ENCODE results near the gene THEMIS. TPM values are rescaled to one million over a fixed set of nuclear protein-coding genes. Genes with fewer than 3 reads are reported as not detected.
"Not testable (repeated sequence)": the region's sequence is repeated elsewhere in the genome, so short reads cannot be mapped to it uniquely, and the experiment has no call there.

THEMIS gene
- total RNA-seq, 1 experiment from 2014 or later = not detected

- H3K36me3 ChIP-seq (ENCODE audit: insufficient read depth, low read length) = no peaks in the 10 kb centered on the region
- H3K79me2 ChIP-seq (ENCODE audit: low read length) = no peaks in the 10 kb centered on the region
- no peak overlapping the region for H2AFZ ChIP-seq (ENCODE audit: low read length)
- H3K9ac ChIP-seq (ENCODE audit: low read length) = no peak overlapping the region
- no peaks in the 10 kb centered on the region for H3K9me2 ChIP-seq (replicated peaks; ENCODE audit: insufficient read depth, low read length)
- H3K27me3 ChIP-seq (ENCODE audit: low read length) = no peaks in the 10 kb centered on the region
- H4K20me1 ChIP-seq (ENCODE audit: insufficient read depth, low read depth, low read length) = no peaks in the 10 kb centered on the region
- no peak for DNase-seq
- H3K9me3 ChIP-seq (ENCODE audit: low read length) = peaks cover 30% of the 10 kb centered on the region
- no peaks in the 10 kb centered on the region for H3K4me1 ChIP-seq (ENCODE audit: low read length)
- H3K4me3 ChIP-seq (ENCODE audit: low read length) = no peak overlapping the region
- H3K4me2 ChIP-seq (ENCODE audit: low read depth, low read length, poor library complexity, severe bottlenecking) = no peak overlapping the region
- H3K27ac ChIP-seq (ENCODE audit: low read length) = no peak overlapping the region
These were observed 3.3 kb upstream of the THEMIS start for GRCh38 chr6:127904160-127904559.

GRCh38 chr6:127902933-127903332 lies 2.1 kb upstream of the THEMIS start:
- DNase-seq = no peak
- Histone ChIP-seq H3K9ac (ENCODE audit: low read length) (no peak overlapping the region), H3K27ac (ENCODE audit: low read length) (no peak overlapping the region), H3K36me3 (ENCODE audit: insufficient read depth, low read length) (no peaks in the 10 kb centered on the region), H3K9me3 (ENCODE audit: low read length) (peaks cover 30% of the 10 kb centered on the region), H3K9me2 (replicated peaks; ENCODE audit: insufficient read depth, low read length) (no peaks in the 10 kb centered on the region), H2AFZ (ENCODE audit: low read length) (no peak overlapping the region), H3K79me2 (ENCODE audit: low read length) (no peaks in the 10 kb centered on the region), H3K4me2 (ENCODE audit: low read depth, low read length, poor library complexity, severe bottlenecking) (no peak overlapping the region), H3K4me1 (ENCODE audit: low read length) (no peaks in the 10 kb centered on the region), H3K4me3 (ENCODE audit: low read length) (no peak overlapping the region), H3K27me3 (ENCODE audit: low read length) (no peaks in the 10 kb centered on the region), H4K20me1 (ENCODE audit: insufficient read depth, low read depth, low read length) (no peaks in the 10 kb centered on the region)

GRCh38 chr6:127897484-127897883 lies 3.4 kb downstream of the THEMIS start:
- Histone ChIP-seq H3K9me2 (replicated peaks; ENCODE audit: insufficient read depth, low read length) (no peaks in the 10 kb centered on the region), H3K4me3 (ENCODE audit: low read length) (no peak overlapping the region), H2AFZ (ENCODE audit: low read length) (no peak overlapping the region), H3K4me1 (ENCODE audit: low read length) (no peaks in the 10 kb centered on the region), H3K27me3 (ENCODE audit: low read length) (no peaks in the 10 kb centered on the region), H3K79me2 (ENCODE audit: low read length) (no peaks in the 10 kb centered on the region), H3K9me3 (ENCODE audit: low read length) (peaks cover 29% of the 10 kb centered on the region), H3K4me2 (ENCODE audit: low read depth, low read length, poor library complexity, severe bottlenecking) (no peak overlapping the region), H3K36me3 (ENCODE audit: insufficient read depth, low read length) (no peaks in the 10 kb centered on the region), H3K27ac (ENCODE audit: low read length) (no peak overlapping the region), H3K9ac (ENCODE audit: low read length) (no peak overlapping the region), H4K20me1 (ENCODE audit: insufficient read depth, low read depth, low read length) (no peaks in the 10 kb centered on the region)
- DNase-seq = no peak

- no peaks in the 10 kb centered on the region for H3K4me1 ChIP-seq (ENCODE audit: low read length)
- H4K20me1 ChIP-seq (ENCODE audit: insufficient read depth, low read depth, low read length) = no peaks in the 10 kb centered on the region
- DNase-seq = no peak
- H3K79me2 ChIP-seq (ENCODE audit: low read length) = no peaks in the 10 kb centered on the region
- H3K27me3 ChIP-seq (ENCODE audit: low read length) = no peaks in the 10 kb centered on the region
- no peak overlapping the region for H3K9ac ChIP-seq (ENCODE audit: low read length)
- no peak overlapping the region for H2AFZ ChIP-seq (ENCODE audit: low read length)
- peaks cover 26% of the 10 kb centered on the region for H3K9me3 ChIP-seq (ENCODE audit: low read length)
- H3K4me2 ChIP-seq (ENCODE audit: low read depth, low read length, poor library complexity, severe bottlenecking) = no peak overlapping the region
- H3K27ac ChIP-seq (ENCODE audit: low read length) = no peak overlapping the region
- H3K9me2 ChIP-seq (replicated peaks; ENCODE audit: insufficient read depth, low read length) = no peaks in the 10 kb centered on the region
- no peak overlapping the region for H3K4me3 ChIP-seq (ENCODE audit: low read length)
- no peaks in the 10 kb centered on the region for H3K36me3 ChIP-seq (ENCODE audit: insufficient read depth, low read length)
These were observed 6.8 kb downstream of the THEMIS start for GRCh38 chr6:127894051-127894450.

- Histone ChIP-seq H3K36me3 (ENCODE audit: insufficient read depth, low read length) (no peaks in the 10 kb centered on the region), H3K4me1 (ENCODE audit: low read length) (no peaks in the 10 kb centered on the region), H4K20me1 (ENCODE audit: insufficient read depth, low read depth, low read length) (no peaks in the 10 kb centered on the region), H2AFZ (ENCODE audit: low read length) (no peak overlapping the region), H3K4me3 (ENCODE audit: low read length) (no peak overlapping the region), H3K9me3 (ENCODE audit: low read length) (peaks cover 28% of the 10 kb centered on the region), H3K79me2 (ENCODE audit: low read length) (no peaks in the 10 kb centered on the region), H3K9me2 (replicated peaks; ENCODE audit: insufficient read depth, low read length) (no peaks in the 10 kb centered on the region), H3K9ac (ENCODE audit: low read length) (no peak overlapping the region), H3K27me3 (ENCODE audit: low read length) (no peaks in the 10 kb centered on the region), H3K4me2 (ENCODE audit: low read depth, low read length, poor library complexity, severe bottlenecking) (no peak overlapping the region), H3K27ac (ENCODE audit: low read length) (no peak overlapping the region)
- no peak for DNase-seq
These were observed 7.3 kb downstream of the THEMIS start for GRCh38 chr6:127893541-127893940.

- H3K4me3 ChIP-seq (ENCODE audit: low read length) = no peak overlapping the region
- H3K9me2 ChIP-seq (replicated peaks; ENCODE audit: insufficient read depth, low read length) = no peaks in the 10 kb centered on the region
- H3K27ac ChIP-seq (ENCODE audit: low read length) = no peak overlapping the region
- H3K79me2 ChIP-seq (ENCODE audit: low read length) = no peaks in the 10 kb centered on the region
- H3K9ac ChIP-seq (ENCODE audit: low read length) = no peak overlapping the region
- no peaks in the 10 kb centered on the region for H3K27me3 ChIP-seq (ENCODE audit: low read length)
- DNase-seq = no peak
- H3K4me2 ChIP-seq (ENCODE audit: low read depth, low read length, poor library complexity, severe bottlenecking) = no peak overlapping the region
- no peaks in the 10 kb centered on the region for H3K36me3 ChIP-seq (ENCODE audit: insufficient read depth, low read length)
- no peak overlapping the region for H2AFZ ChIP-seq (ENCODE audit: low read length)
- no peaks in the 10 kb centered on the region for H3K4me1 ChIP-seq (ENCODE audit: low read length)
- peaks cover 23% of the 10 kb centered on the region for H3K9me3 ChIP-seq (ENCODE audit: low read length)
- no peaks in the 10 kb centered on the region for H4K20me1 ChIP-seq (ENCODE audit: insufficient read depth, low read depth, low read length)
These were observed 9.0 kb downstream of the THEMIS start for GRCh38 chr6:127891731-127892326.

GRCh38 chr6:127886603-127887002 lies 14.3 kb downstream of the THEMIS start:
- Histone ChIP-seq H3K79me2 (ENCODE audit: low read length) (no peaks in the 10 kb centered on the region), H3K27me3 (ENCODE audit: low read length) (no peaks in the 10 kb centered on the region), H3K9ac (ENCODE audit: low read length) (no peak overlapping the region), H3K4me2 (ENCODE audit: low read depth, low read length, poor library complexity, severe bottlenecking) (no peak overlapping the region), H4K20me1 (ENCODE audit: insufficient read depth, low read depth, low read length) (no peaks in the 10 kb centered on the region), H3K9me3 (ENCODE audit: low read length) (peaks cover 15% of the 10 kb centered on the region), H2AFZ (ENCODE audit: low read length) (no peak overlapping the region), H3K36me3 (ENCODE audit: insufficient read depth, low read length) (no peaks in the 10 kb centered on the region), H3K4me3 (ENCODE audit: low read length) (no peak overlapping the region), H3K4me1 (ENCODE audit: low read length) (no peaks in the 10 kb centered on the region), H3K27ac (ENCODE audit: low read length) (no peak overlapping the region), H3K9me2 (replicated peaks; ENCODE audit: insufficient read depth, low read length) (no peaks in the 10 kb centered on the region)
- DNase-seq = no peak

- Histone ChIP-seq H3K79me2 (ENCODE audit: low read length) (no peaks in the 10 kb centered on the region), H4K20me1 (ENCODE audit: insufficient read depth, low read depth, low read length) (no peaks in the 10 kb centered on the region), H3K36me3 (ENCODE audit: insufficient read depth, low read length) (no peaks in the 10 kb centered on the region), H3K27me3 (ENCODE audit: low read length) (no peaks in the 10 kb centered on the region), H3K4me1 (ENCODE audit: low read length) (no peaks in the 10 kb centered on the region), H2AFZ (ENCODE audit: low read length) (no peak overlapping the region), H3K4me3 (ENCODE audit: low read length) (no peak overlapping the region), H3K4me2 (ENCODE audit: low read depth, low read length, poor library complexity, severe bottlenecking) (no peak overlapping the region), H3K9me3 (ENCODE audit: low read length) (peaks cover 16% of the 10 kb centered on the region), H3K9ac (ENCODE audit: low read length) (no peak overlapping the region), H3K27ac (ENCODE audit: low read length) (no peak overlapping the region), H3K9me2 (replicated peaks; ENCODE audit: insufficient read depth, low read length) (no peaks in the 10 kb centered on the region)
- DNase-seq = no peak
These were observed 16.7 kb downstream of the THEMIS start for GRCh38 chr6:127884134-127884533.

GRCh38 chr6:127881949-127882348 lies 18.9 kb downstream of the THEMIS start:
- not testable (repeated sequence) for H2AFZ ChIP-seq (ENCODE audit: low read length); DNase-seq; H3K36me3 ChIP-seq (ENCODE audit: insufficient read depth, low read length); H3K9me2 ChIP-seq (replicated peaks; ENCODE audit: insufficient read depth, low read length); H3K4me2 ChIP-seq (ENCODE audit: low read depth, low read length, poor library complexity, severe bottlenecking); H3K4me1 ChIP-seq (ENCODE audit: low read length); H4K20me1 ChIP-seq (ENCODE audit: insufficient read depth, low read depth, low read length); H3K9ac ChIP-seq (ENCODE audit: low read length); H3K4me3 ChIP-seq (ENCODE audit: low read length); H3K27me3 ChIP-seq (ENCODE audit: low read length); H3K27ac ChIP-seq (ENCODE audit: low read length); H3K79me2 ChIP-seq (ENCODE audit: low read length)
- H3K9me3 ChIP-seq (ENCODE audit: low read length) = peaks cover 14% of the 10 kb centered on the region

Measured in Karpas-422 (cell line).